Measurements from ENCODE around the gene RERE. TPM values are rescaled to one million over a fixed set of nuclear protein-coding genes. Genes with fewer than 3 reads are reported as not detected.

Gene RERE
- polyA plus RNA-seq, 3 donors = 118 to 137 (median 129) TPM

GRCh38 chr1:8360493-8361197, 456.8 kb downstream of the RERE start:
- DNase-seq (ENCODE audit: low read depth in 3 of 3, low spot score in 2 of 3) = no peak

GRCh38 chr1:8359617-8360481, 457.6 kb downstream of the RERE start:
- DNase-seq (ENCODE audit: low read depth in 3 of 3, low spot score in 2 of 3) = no peak

GRCh38 chr1:8358897-8359616, 458.4 kb downstream of the RERE start:
- DNase-seq (ENCODE audit: low read depth in 3 of 3, low spot score in 2 of 3) = no peak

GRCh38 chr1:8358241-8358896, 459.1 kb downstream of the RERE start:
- no peak for DNase-seq (ENCODE audit: low read depth in 3 of 3, low spot score in 2 of 3)

- no peak for DNase-seq (ENCODE audit: low read depth in 3 of 3, low spot score in 2 of 3)
Measured at GRCh38 chr1:8357329-8358101, 459.9 kb downstream of the RERE start.

- DNase-seq (ENCODE audit: low read depth in 3 of 3, low spot score in 2 of 3) = no peak
Measured at GRCh38 chr1:8356256-8357209, 460.9 kb downstream of the RERE start.

GRCh38 chr1:8355439-8356255, 461.8 kb downstream of the RERE start:
- no peak for DNase-seq (ENCODE audit: low read depth in 3 of 3, low spot score in 2 of 3)

- no peak for DNase-seq (ENCODE audit: low read depth in 3 of 3, low spot score in 2 of 3)
Measured at GRCh38 chr1:8354038-8354437, 463.4 kb downstream of the RERE start.

- no peak for DNase-seq (ENCODE audit: low read depth in 3 of 3, low spot score in 2 of 3)
Measured at GRCh38 chr1:8352886-8353785, 464.3 kb downstream of the RERE start.

- no peak for DNase-seq (ENCODE audit: low read depth in 3 of 3, low spot score in 2 of 3)
Measured at GRCh38 chr1:8352471-8352845, 465.0 kb downstream of the RERE start.

GRCh38 chr1:8351693-8352470, 465.6 kb downstream of the RERE start:
- DNase-seq (ENCODE audit: low read depth in 3 of 3, low spot score in 2 of 3) = no peak

GRCh38 chr1:8350914-8351684, 466.3 kb downstream of the RERE start:
- DNase-seq (ENCODE audit: low read depth in 3 of 3, low spot score in 2 of 3) = no peak

GRCh38 chr1:8349961-8350360, 467.5 kb downstream of the RERE start:
- DNase-seq (ENCODE audit: low read depth in 3 of 3, low spot score in 2 of 3) = no peak

GRCh38 chr1:8349473-8349865, 468.0 kb downstream of the RERE start:
- no peak for DNase-seq (ENCODE audit: low read depth in 3 of 3, low spot score in 2 of 3)

GRCh38 chr1:8348777-8349472, 468.5 kb downstream of the RERE start:
- DNase-seq (ENCODE audit: low read depth in 3 of 3, low spot score in 2 of 3) = no peak

All from right renal cortex interstitium (tissue), 3 donors.